ENCODE data around the gene NEURL3.

NEURL3 gene

GRCh38 chr2:96542357-96542977 is 37.3 kb upstream of the NEURL3 start:
- ChIA-PET POLR2A (no interaction called here), CTCF (interaction anchor here (1.3 to 2.2 kb wide), 2 partner anchors 12 to 33 kb away, joined by 3 to 9 read pairs; no protein-coding TSS in a partner anchor)
- Histone ChIP-seq H3K4me1 (ENCODE audit: control insufficient read depth, insufficient read depth, low read length) (no peaks in the 10 kb centered on the region; the same call in 1 of the 2 replicates), H3K36me3 (ENCODE audit: control insufficient read depth in 2 of 2, insufficient read depth in 1 of 2, low read length in 2 of 2) (peaks cover 0 to 10% of the 10 kb centered on the region in 2 experiments; a peak in 2 of 3 replicates), H3K9me3 (ENCODE audit: control insufficient read depth, insufficient read depth, low read depth, low read length) (no peaks in the 10 kb centered on the region), H3K4me3 (ENCODE audit: low read depth, low read length) (no peak overlapping the region), H3K27ac (ENCODE audit: extremely low read depth, low read depth, low read length) (no peak overlapping the region)
- TF ChIP-seq ZNF548 (tag by site-specific recombination; IDR thresholded peaks at IDR 0.05): no peak
- TF ChIP-seq ZNF16 (tag by site-specific recombination; IDR thresholded peaks at IDR 0.05; ENCODE audit: low read depth): no peak
- TF ChIP-seq ZNF292 (tag by site-specific recombination; IDR thresholded peaks at IDR 0.05; ENCODE audit: borderline replicate concordance, low read depth): no peak
- no peak for TF ChIP-seq ZFP37 (tag by site-specific recombination; IDR thresholded peaks at IDR 0.05)
- no peak for TF ChIP-seq ZNF266 (tag by site-specific recombination; IDR thresholded peaks at IDR 0.05; ENCODE audit: low read depth)
- TF ChIP-seq ZBTB48 (tag by site-specific recombination; IDR thresholded peaks at IDR 0.05): no peak
- no peak for TF ChIP-seq ZNF513 (tag by site-specific recombination; IDR thresholded peaks at IDR 0.05)
- no peak for TF ChIP-seq ZBTB1 (tag by site-specific recombination; IDR thresholded peaks at IDR 0.05)
- no peak for TF ChIP-seq ZNF624 (tag by site-specific recombination; IDR thresholded peaks at IDR 0.05)
- no peak for TF ChIP-seq YY1 (tag by site-specific recombination; IDR thresholded peaks at IDR 0.05)
- TF ChIP-seq ATF2 (tag by site-specific recombination; IDR thresholded peaks at IDR 0.05; ENCODE audit: low read depth): no peak
- TF ChIP-seq GLI2 (tag by site-specific recombination; IDR thresholded peaks at IDR 0.05; ENCODE audit: borderline replicate concordance, low read depth): no peak
- TF ChIP-seq ZNF571 (tag by site-specific recombination; IDR thresholded peaks at IDR 0.05): no peak
- TF ChIP-seq ZNF629 (tag by site-specific recombination; IDR thresholded peaks at IDR 0.05): no peak
- TF ChIP-seq ZNF658 (tag by site-specific recombination; IDR thresholded peaks at IDR 0.05): no peak
- TF ChIP-seq PRDM10 (tag by site-specific recombination; IDR thresholded peaks at IDR 0.05): no peak
- no peak for TF ChIP-seq GLIS2 (tag by site-specific recombination; IDR thresholded peaks at IDR 0.05)
- no peak for TF ChIP-seq PRDM4 (tag by site-specific recombination; IDR thresholded peaks at IDR 0.05)
- TF ChIP-seq ZNF274 (IDR thresholded peaks at IDR 0.05; ENCODE audit: low read length): no peak
- TF ChIP-seq ZNF274 (tag by site-specific recombination; IDR thresholded peaks at IDR 0.05; ENCODE audit: borderline replicate concordance): no peak
- TF ChIP-seq ZNF830 (tag by site-specific recombination; IDR thresholded peaks at IDR 0.05; ENCODE audit: low read depth): no peak

Measured in HEK293 (cell line).